MM.1S (cell line): ENCODE data around the gene TM4SF5.

Source experiments
- EZH2 ChIP-seq: fragments of 300-600 bp; sonication (generic); optimal IDR thresholded peaks from 2 replicates; pipeline ENCODE3; 2017; ENCODE audit warnings: low read depth, mild to moderate bottlenecking, antibody characterized with exemption, low read length, mixed read lengths
- EZH2phosphoT487 ChIP-seq: fragments of 300-600 bp; sonication (generic); IDR thresholded peaks from 2 replicates; pipeline ENCODE4 v1.6.1; 2018; ENCODE audit warnings: antibody characterized with exemption, low read length

DNA sequence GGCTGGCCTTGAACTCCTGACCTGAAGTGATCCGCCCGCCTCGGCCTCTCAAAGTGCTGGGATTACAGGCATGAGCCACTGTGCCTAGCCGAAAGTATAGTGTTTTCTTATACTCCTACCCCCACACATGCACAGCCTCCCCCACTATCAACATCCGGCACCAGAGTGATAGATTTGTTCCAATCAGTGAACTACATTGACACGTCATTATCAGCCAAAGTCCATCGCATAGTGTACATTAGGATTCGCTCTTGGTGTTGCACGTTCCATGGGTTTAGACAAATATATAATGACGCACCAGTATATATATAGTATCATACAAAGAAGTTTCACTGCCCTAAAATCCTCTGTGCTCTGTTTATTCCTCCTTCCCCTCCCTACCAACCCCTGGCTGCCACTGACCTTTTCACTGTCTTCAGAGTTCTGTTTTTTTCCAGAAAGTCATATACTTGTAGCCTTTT lies 11.9 kb upstream of the TM4SF5 start:
- TF ChIP-seq EZH2phosphoT487 (no peak), EZH2 (no peak)
